Neural progenitor cell (in vitro differentiated cells): ENCODE data around the gene E2F6. TPM values are rescaled to one million over a fixed set of nuclear protein-coding genes. Genes with fewer than 3 reads are reported as not detected.

Experiments
- DNase-seq: peaks from one replicate; pipeline ENCODE4 v3.0.0-alpha.2; 2016; ENCODE audit warnings: low spot score
- H2AFZ ChIP-seq: fragments of 200-600 bp; sonication (generic); replicated peaks from 2 replicates; pipeline ENCODE4 v1.6.1; 2016; ENCODE audit warnings: antibody characterized with exemption
- H3F3A ChIP-seq: fragments of 200-600 bp; sonication (generic); 2 replicates; pipeline ENCODE4 v1.6.1; 2016; ENCODE audit warnings: antibody characterized with exemption, low read depth
- H3K27ac ChIP-seq: fragments of 200-600 bp; sonication (generic); 2 replicates; pipeline ENCODE4 v1.5.1; 2016; ENCODE audit warnings: mild to moderate bottlenecking
- H3K27me3 ChIP-seq: fragments of 200-600 bp; sonication (generic); 2 replicates; pipeline ENCODE4 v1.6.1; 2016; ENCODE audit warnings: mild to moderate bottlenecking, moderate library complexity
- H3K36me3 ChIP-seq: fragments of 200-600 bp; sonication (generic); 2 replicates; pipeline ENCODE4 v1.5.1; 2016
- H3K4me1 ChIP-seq: fragments of 200-600 bp; sonication (generic); 2 replicates; pipeline ENCODE4 v1.6.1; 2016; ENCODE audit warnings: mixed run types
- H3K4me2 ChIP-seq: fragments of 200-600 bp; sonication (generic); 2 replicates; pipeline ENCODE4 v1.6.1; 2016
- H3K4me3 ChIP-seq: fragments of 200-600 bp; sonication (generic); 2 replicates; pipeline ENCODE4 v1.5.1; 2016
- H3K79me2 ChIP-seq: fragments of 200-600 bp; sonication (generic); 2 replicates; pipeline ENCODE4 v1.6.1; 2016; ENCODE audit warnings: low read depth
- H3K9ac ChIP-seq: fragments of 200-600 bp; sonication (generic); 2 replicates; pipeline ENCODE4 v1.6.1; 2016
- H3K9me3 ChIP-seq: fragments of 200-600 bp; sonication (generic); 2 replicates; pipeline ENCODE4 v1.5.1; 2016; ENCODE audit warnings: low read depth
- H4K20me1 ChIP-seq: fragments of 200-600 bp; sonication (generic); 2 replicates; pipeline ENCODE4 v1.6.1; 2016; ENCODE audit warnings: low read depth
- H3K27ac Mint-ChIP-seq: 3 replicates; pipeline ENCODE4 v1.8.0; 2021; ENCODE audit warnings: mixed read lengths
- H3K27me3 Mint-ChIP-seq: 2 replicates; pipeline ENCODE4 v1.8.0; 2022; ENCODE audit warnings: low read depth, mild to moderate bottlenecking, inconsistent platforms, moderate library complexity, mixed read lengths; ENCODE audit not compliant: insufficient read depth
- H3K36me3 Mint-ChIP-seq: 3 replicates; pipeline ENCODE4 v1.8.0; 2021; ENCODE audit warnings: mixed read lengths
- H3K4me1 Mint-ChIP-seq: 3 replicates; pipeline ENCODE4 v1.8.0; 2021; ENCODE audit warnings: mixed read lengths
- H3K4me3 Mint-ChIP-seq: 3 replicates; pipeline ENCODE4 v1.8.0; 2021; ENCODE audit warnings: mild to moderate bottlenecking, moderate library complexity, mixed read lengths
- H3K9me3 Mint-ChIP-seq: 3 replicates; pipeline ENCODE4 v1.8.0; 2020; ENCODE audit warnings: mixed read lengths
- EZH2 ChIP-seq: fragments of 200-600 bp; sonication (generic); IDR thresholded peaks from 2 replicates; pipeline ENCODE4 v1.6.1; 2017; ENCODE audit warnings: antibody characterized with exemption, mild to moderate bottlenecking, moderate library complexity
- EZH2phosphoT487 ChIP-seq: fragments of 200-600 bp; sonication (generic); IDR thresholded peaks from 2 replicates; pipeline ENCODE4 v1.6.1; 2017; ENCODE audit warnings: antibody characterized with exemption
- total RNA-seq: library from RNA; depleted of rRNA; stranded (reverse); fragments of >200 nt; gene quantifications from 2 replicates; pipeline ENCODE4 v1.2.3, GENCODE V29; 2015; ENCODE audit warnings: low replicate concordance
- TF ChIP-seq, protein P1 (sequence below): fragments of 200-600 bp; sonication (generic); IDR thresholded peaks from 2 replicates; pipeline ENCODE4 v1.5.1; 2017; ENCODE audit warnings: antibody characterized with exemption, mild to moderate bottlenecking

The E2F6 gene
- total RNA-seq, 1 donor from 2014 or later, result 36.3 TPM

DNA sequence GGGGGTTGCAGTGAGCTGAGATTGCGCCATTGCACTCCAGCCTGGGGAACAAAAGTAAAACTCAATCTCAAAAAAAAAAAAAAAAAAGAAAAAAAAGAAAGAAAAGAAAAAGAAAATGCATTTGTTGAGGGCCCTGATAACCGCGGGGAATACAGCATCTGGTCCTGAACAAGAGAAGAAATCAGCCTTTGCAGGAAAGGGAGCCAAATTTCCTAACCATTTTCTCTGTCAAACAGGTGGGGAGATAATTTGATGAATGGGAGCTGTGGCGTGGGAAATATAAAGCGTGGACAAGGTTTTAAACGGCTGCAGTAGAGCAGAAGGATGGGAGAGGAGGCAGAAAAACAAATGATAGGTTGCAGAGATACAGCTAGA lies 864 bp downstream of the E2F6 start:
- Histone ChIP-seq H3K27me3 (no peaks in the 10 kb centered on the region), H3K9ac (no peak overlapping the region), H3K4me2 (peak overlapping the region; percentile 51), H2AFZ (no peak overlapping the region), H3K4me1 (no peaks in the 10 kb centered on the region), H3K9me3 (no peaks in the 10 kb centered on the region), H3K36me3 (no peaks in the 10 kb centered on the region), H3F3A (no peaks in the 10 kb centered on the region), H3K4me3 (peak overlapping the region; percentile 41), H3K79me2 (peaks cover 55% of the 10 kb centered on the region), H3K27ac (no peak overlapping the region), H4K20me1 (peaks cover 26% of the 10 kb centered on the region)
- TF ChIP-seq EZH2, result no peak
- TF ChIP-seq, protein P1, sequence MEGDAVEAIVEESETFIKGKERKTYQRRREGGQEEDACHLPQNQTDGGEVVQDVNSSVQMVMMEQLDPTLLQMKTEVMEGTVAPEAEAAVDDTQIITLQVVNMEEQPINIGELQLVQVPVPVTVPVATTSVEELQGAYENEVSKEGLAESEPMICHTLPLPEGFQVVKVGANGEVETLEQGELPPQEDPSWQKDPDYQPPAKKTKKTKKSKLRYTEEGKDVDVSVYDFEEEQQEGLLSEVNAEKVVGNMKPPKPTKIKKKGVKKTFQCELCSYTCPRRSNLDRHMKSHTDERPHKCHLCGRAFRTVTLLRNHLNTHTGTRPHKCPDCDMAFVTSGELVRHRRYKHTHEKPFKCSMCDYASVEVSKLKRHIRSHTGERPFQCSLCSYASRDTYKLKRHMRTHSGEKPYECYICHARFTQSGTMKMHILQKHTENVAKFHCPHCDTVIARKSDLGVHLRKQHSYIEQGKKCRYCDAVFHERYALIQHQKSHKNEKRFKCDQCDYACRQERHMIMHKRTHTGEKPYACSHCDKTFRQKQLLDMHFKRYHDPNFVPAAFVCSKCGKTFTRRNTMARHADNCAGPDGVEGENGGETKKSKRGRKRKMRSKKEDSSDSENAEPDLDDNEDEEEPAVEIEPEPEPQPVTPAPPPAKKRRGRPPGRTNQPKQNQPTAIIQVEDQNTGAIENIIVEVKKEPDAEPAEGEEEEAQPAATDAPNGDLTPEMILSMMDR, result no peak
- TF ChIP-seq EZH2phosphoT487, result no peak
- H3K4me3 Mint-ChIP-seq, result peak overlapping the region; percentile 88
- H3K27ac Mint-ChIP-seq, result peak overlapping the region; percentile 89
- peaks cover 32% of the 10 kb centered on the region for H3K4me1 Mint-ChIP-seq
- peaks cover 32% of the 10 kb centered on the region for H3K9me3 Mint-ChIP-seq
- H3K27me3 Mint-ChIP-seq, result peaks cover 6% of the 10 kb centered on the region
- DNase-seq, result no peak
- peaks cover 38% of the 10 kb centered on the region for H3K36me3 Mint-ChIP-seq

DNA sequence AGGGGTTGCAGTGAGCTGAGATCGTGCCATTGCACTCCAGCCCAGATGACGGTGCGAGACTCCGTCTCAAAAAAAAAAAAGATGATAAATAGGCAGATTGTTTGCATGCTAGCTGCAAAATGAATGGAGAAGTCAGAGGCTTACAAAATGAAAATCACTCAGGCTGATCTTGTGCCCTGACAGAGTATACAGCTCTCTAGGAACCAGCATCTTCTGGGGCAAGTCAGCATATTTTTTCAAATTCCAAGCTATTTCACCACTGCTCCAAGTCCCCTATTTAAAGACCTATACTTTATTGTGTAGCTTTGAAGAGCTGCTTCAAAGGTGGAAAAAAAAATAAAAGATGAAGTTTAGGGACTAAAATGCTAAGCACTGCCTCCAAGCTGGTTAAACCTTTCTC lies 6.1 kb downstream of the E2F6 start:
- no peak for DNase-seq

DNA sequence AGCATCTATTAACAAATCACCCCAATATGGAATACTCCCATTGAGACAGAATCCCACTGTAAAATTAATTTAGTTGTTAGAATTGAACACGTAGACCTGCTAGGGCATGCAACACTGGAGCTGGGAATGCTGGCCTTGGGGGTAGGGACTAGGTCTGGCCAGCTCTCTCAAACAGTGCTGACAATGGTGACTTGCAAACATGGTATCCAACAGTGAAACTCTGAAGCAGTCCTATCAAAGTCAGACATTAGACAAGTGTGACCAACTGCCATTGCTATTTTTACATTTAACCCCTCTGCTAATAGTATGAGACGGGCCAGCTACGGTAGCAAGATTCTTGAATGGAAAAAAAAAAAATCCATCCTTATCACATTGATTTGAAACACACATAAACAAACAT lies 7.2 kb downstream of the E2F6 start:
- H3K4me3 ChIP-seq, result no peak overlapping the region
- no peaks in the 10 kb centered on the region for H3K27me3 ChIP-seq
- Mint-ChIP-seq H3K27ac (no peak overlapping the region), H3K36me3 (peaks cover 47% of the 10 kb centered on the region), H3K4me1 (peaks cover 34% of the 10 kb centered on the region), H3K4me3 (no peak overlapping the region), H3K27me3 (peaks cover 2% of the 10 kb centered on the region), H3K9me3 (peaks cover 18% of the 10 kb centered on the region)
- peaks cover 80% of the 10 kb centered on the region for H4K20me1 ChIP-seq
- TF ChIP-seq, protein P1, result no peak
- H3K9ac ChIP-seq, result no peak overlapping the region
- H3K79me2 ChIP-seq, result peaks cover 97% of the 10 kb centered on the region
- no peaks in the 10 kb centered on the region for H3K4me1 ChIP-seq
- DNase-seq, result no peak
- no peaks in the 10 kb centered on the region for H3K9me3 ChIP-seq
- H2AFZ ChIP-seq, result no peak overlapping the region
- no peak overlapping the region for H3K4me2 ChIP-seq
- no peaks in the 10 kb centered on the region for H3F3A ChIP-seq
- peaks cover under 1% of the 10 kb centered on the region for H3K36me3 ChIP-seq
- no peak overlapping the region for H3K27ac ChIP-seq

More for the DNA sequence above, 6.1 kb downstream of the E2F6 start:
- H3K4me1 Mint-ChIP-seq, result peaks cover 37% of the 10 kb centered on the region
- Histone ChIP-seq H3K4me3 (no peak overlapping the region), H3K4me1 (no peaks in the 10 kb centered on the region), H3K27me3 (no peaks in the 10 kb centered on the region), H2AFZ (no peak overlapping the region), H3F3A (no peaks in the 10 kb centered on the region), H4K20me1 (peaks cover 78% of the 10 kb centered on the region), H3K27ac (no peak overlapping the region), H3K4me2 (no peak overlapping the region), H3K79me2 (peaks cover 100% of the 10 kb centered on the region), H3K36me3 (no peaks in the 10 kb centered on the region), H3K9me3 (no peaks in the 10 kb centered on the region), H3K9ac (no peak overlapping the region)
- no peak for TF ChIP-seq EZH2phosphoT487
- no peak for TF ChIP-seq EZH2
- TF ChIP-seq, protein P1, result no peak
- peaks cover 27% of the 10 kb centered on the region for H3K9me3 Mint-ChIP-seq
- peaks cover 2% of the 10 kb centered on the region for H3K27me3 Mint-ChIP-seq
- no peak overlapping the region for H3K27ac Mint-ChIP-seq
- H3K4me3 Mint-ChIP-seq, result no peak overlapping the region
- peaks cover 49% of the 10 kb centered on the region for H3K36me3 Mint-ChIP-seq
